MM.1S (cell line): ENCODE results near the gene KDM6A.
A peak's percentile ranks its signal among the peaks of the same experiment; 100 is the strongest.
"Not testable (repeated sequence)": the region's sequence is repeated elsewhere in the genome, so short reads cannot be mapped to it uniquely, and the experiment has no call there.

ENCODE experiments used
- DNase-seq: peaks from one replicate; pipeline ENCODE4 v3.0.0-alpha.2; 2015
- H2AFZ ChIP-seq: fragments of 300-600 bp; sonication (generic); 2 replicates; pipeline ENCODE4 v1.6.0; 2016; ENCODE audit warnings: antibody characterized with exemption, low read length
- H3F3A ChIP-seq: fragments of 300-600 bp; sonication (generic); 2 replicates; pipeline ENCODE4 v1.6.1; 2016; ENCODE audit warnings: mild to moderate bottlenecking, antibody characterized with exemption, low read length, moderate library complexity, mixed read lengths; ENCODE audit not compliant: insufficient read depth
- H3K27ac ChIP-seq: fragments of 300-600 bp; sonication (generic); 2 replicates; pipeline ENCODE4 v1.5.1; 2016; ENCODE audit warnings: mild to moderate bottlenecking, low read length
- H3K27me3 ChIP-seq: fragments of 300-600 bp; sonication (generic); replicated peaks from 2 replicates; pipeline ENCODE4 v1.6.0; 2016; ENCODE audit warnings: low read length; ENCODE audit not compliant: insufficient read depth
- H3K36me3 ChIP-seq: fragments of 300-600 bp; sonication (generic); replicated peaks from 2 replicates; pipeline ENCODE4 v1.6.1; 2016; ENCODE audit warnings: mild to moderate bottlenecking, low read length, mixed read lengths; ENCODE audit not compliant: insufficient read depth
- H3K4me1 ChIP-seq: fragments of 300-600 bp; sonication (generic); 2 replicates; pipeline ENCODE4 v1.6.1; 2016; ENCODE audit warnings: low read length, mixed read lengths
- H3K4me2 ChIP-seq: fragments of 300-600 bp; sonication (generic); 2 replicates; pipeline ENCODE4 v1.6.0; 2016; ENCODE audit warnings: low read depth, low read length
- H3K4me3 ChIP-seq: fragments of 300-600 bp; sonication (generic); 2 replicates; pipeline ENCODE4 v1.5.1; 2016; ENCODE audit warnings: low read length, mixed read lengths
- H3K79me2 ChIP-seq: fragments of 300-600 bp; sonication (generic); 2 replicates; pipeline ENCODE4 v1.6.1; 2016; ENCODE audit warnings: mixed run types, low read length, mixed read lengths
- H3K9ac ChIP-seq: fragments of 300-600 bp; sonication (generic); 2 replicates; pipeline ENCODE4 v1.6.1; 2016; ENCODE audit warnings: low read length, mixed read lengths
- H3K9me2 ChIP-seq: fragments of 300-600 bp; sonication (generic); replicated peaks from 2 replicates; pipeline ENCODE4 v1.6.1; 2016; ENCODE audit warnings: mild to moderate bottlenecking, low read length, mixed read lengths; ENCODE audit not compliant: insufficient read depth
- H3K9me3 ChIP-seq: fragments of 300-600 bp; sonication (generic); replicated peaks from 2 replicates; pipeline ENCODE4 v1.6.1; 2016; ENCODE audit warnings: mild to moderate bottlenecking, low read length, mixed read lengths; ENCODE audit not compliant: insufficient read depth
- H4K20me1 ChIP-seq: fragments of 300-600 bp; sonication (generic); 2 replicates; pipeline ENCODE4 v1.6.1; 2016; ENCODE audit warnings: mild to moderate bottlenecking, low read length, moderate library complexity, mixed read lengths; ENCODE audit not compliant: insufficient read depth
- CTCF ChIP-seq: fragments of 300-600 bp; sonication (generic); IDR thresholded peaks from 2 replicates; pipeline ENCODE4 v1.5.1; 2016; ENCODE audit warnings: antibody characterized with exemption, low read length, mixed read lengths
- EZH2 ChIP-seq: fragments of 300-600 bp; sonication (generic); optimal IDR thresholded peaks from 2 replicates; pipeline ENCODE3; 2017; ENCODE audit warnings: low read depth, mild to moderate bottlenecking, antibody characterized with exemption, low read length, mixed read lengths
- EZH2phosphoT487 ChIP-seq: fragments of 300-600 bp; sonication (generic); IDR thresholded peaks from 2 replicates; pipeline ENCODE4 v1.6.1; 2018; ENCODE audit warnings: antibody characterized with exemption, low read length

KDM6A gene

GRCh38 chrX:44997282-44997812 lies 124.4 kb downstream of the KDM6A start:
- H3K9me3 ChIP-seq: no peaks in the 10 kb centered on the region
- no peaks in the 10 kb centered on the region for H3K27me3 ChIP-seq
- H3K36me3 ChIP-seq: no peaks in the 10 kb centered on the region
- H3K4me2 ChIP-seq: peak overlapping the region; percentile 89
- no peak overlapping the region for H2AFZ ChIP-seq
- H3K9ac ChIP-seq: no peak overlapping the region
- peaks cover 12% of the 10 kb centered on the region for H3F3A ChIP-seq
- peaks cover 24% of the 10 kb centered on the region for H3K4me1 ChIP-seq
- peak overlapping the region; percentile 75; the same call in 1 of the 2 replicates for H3K27ac ChIP-seq
- H3K9me2 ChIP-seq: no peaks in the 10 kb centered on the region
- peaks cover 68% of the 10 kb centered on the region for H3K79me2 ChIP-seq
- no peaks in the 10 kb centered on the region for H4K20me1 ChIP-seq
- peak overlapping the region; percentile 29; the same call in 1 of the 2 replicates for H3K4me3 ChIP-seq
- DNase-seq: peak; percentile 9
- no peak for TF ChIP-seq EZH2
- no peak for TF ChIP-seq CTCF
- TF ChIP-seq EZH2phosphoT487: no peak

GRCh38 chrX:44997888-44998287 lies 124.9 kb downstream of the KDM6A start:
- Histone ChIP-seq H3K27ac (peak overlapping the region; percentile 75; the same call in 1 of the 2 replicates), H3K36me3 (no peaks in the 10 kb centered on the region), H3K4me1 (peaks cover 24% of the 10 kb centered on the region), H4K20me1 (no peaks in the 10 kb centered on the region), H3F3A (peaks cover 12% of the 10 kb centered on the region), H3K9me3 (no peaks in the 10 kb centered on the region), H3K27me3 (no peaks in the 10 kb centered on the region), H3K9me2 (no peaks in the 10 kb centered on the region), H3K79me2 (peaks cover 68% of the 10 kb centered on the region), H3K4me3 (peak overlapping the region; percentile 29; the same call in 1 of the 2 replicates), H3K4me2 (peak overlapping the region; percentile 89), H3K9ac (no peak overlapping the region), H2AFZ (no peak overlapping the region)
- peak; percentile 60 for DNase-seq
- TF ChIP-seq CTCF (no peak), EZH2 (no peak), EZH2phosphoT487 (no peak)

DNA sequence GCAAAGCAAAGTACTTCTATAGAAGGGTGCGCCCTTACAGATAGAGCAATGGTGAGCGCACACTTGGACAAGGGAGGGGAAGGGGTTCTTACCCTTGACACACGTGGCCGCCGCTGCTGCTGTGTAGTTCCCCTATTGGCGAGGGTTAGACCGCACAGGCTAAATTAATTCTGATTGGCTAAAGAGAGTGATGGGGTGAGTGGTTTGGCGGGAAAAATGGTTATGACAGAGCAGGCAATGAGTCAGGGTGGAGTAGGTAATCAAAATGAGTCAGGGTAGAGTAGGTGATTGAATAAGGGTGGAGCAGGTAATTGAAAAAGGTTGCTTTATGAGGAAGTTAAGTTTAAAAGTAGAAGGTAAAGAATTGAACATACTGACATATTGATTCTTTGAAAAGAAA lies 126.2 kb downstream of the KDM6A start:
- not testable (repeated sequence) for H3K27ac ChIP-seq, H3K4me2 ChIP-seq
- H3K79me2 ChIP-seq: peaks cover 70% of the 10 kb centered on the region

DNA sequence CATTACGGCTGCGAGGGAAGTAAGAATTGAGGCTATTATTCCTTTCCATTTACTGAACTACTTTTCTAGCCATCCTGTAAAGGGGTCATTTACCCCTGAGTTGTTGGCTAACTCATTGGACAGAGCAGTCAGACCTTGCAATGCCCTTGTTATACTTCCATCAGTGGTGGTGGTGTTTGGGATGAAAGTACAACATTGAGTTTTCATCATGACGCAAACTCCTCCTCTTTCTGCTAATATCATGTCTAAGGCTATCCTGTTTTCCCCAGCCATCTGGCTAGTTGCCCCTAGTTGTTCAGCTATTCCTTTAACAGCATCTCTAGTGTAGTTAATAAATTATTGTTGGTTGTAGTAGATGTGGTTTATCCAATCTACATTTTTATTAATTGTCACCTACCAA lies 126.9 kb downstream of the KDM6A start:
- Histone ChIP-seq H3K4me1 (peaks cover 24% of the 10 kb centered on the region), H3K79me2 (peaks cover 67% of the 10 kb centered on the region), H3F3A (peaks cover 12% of the 10 kb centered on the region)
- not testable (repeated sequence) for H3K4me2 ChIP-seq, H3K9ac ChIP-seq, H3K9me2 ChIP-seq, H4K20me1 ChIP-seq, H3K36me3 ChIP-seq, H3K27me3 ChIP-seq, H3K9me3 ChIP-seq, DNase-seq, H3K27ac ChIP-seq, H2AFZ ChIP-seq, H3K4me3 ChIP-seq

More for the DNA sequence above, 126.2 kb downstream of the KDM6A start:
- not testable (repeated sequence) for H3K9ac ChIP-seq, DNase-seq, H3K36me3 ChIP-seq, H2AFZ ChIP-seq, H4K20me1 ChIP-seq, H3K9me2 ChIP-seq, H3K4me3 ChIP-seq, H3K27me3 ChIP-seq, H3K9me3 ChIP-seq
- Histone ChIP-seq H3K4me1 (peaks cover 24% of the 10 kb centered on the region), H3F3A (peaks cover 12% of the 10 kb centered on the region)
